Activated CD4-positive, alpha-beta memory T cell treated with anti-CD3 and anti-CD28 coated beads, Interleukin-2, amount 10 ng/mL, durations not matched to agents 7 days and 5 days (primary cell): Measurements from ENCODE around the gene TAPBPL. TPM values are rescaled to one million over a fixed set of nuclear protein-coding genes. Genes with fewer than 3 reads are reported as not detected.

Experiments used
- CTCF ChIA-PET: fragments of 350-600 bp; sonication (Branson Sonifier 250); formaldehyde crosslinking; loops from one replicate; lab custom pipeline; 2021; ENCODE audit warnings: antibody characterized with exemption, inconsistent platforms; lab: Charles Lee
- POLR2A ChIA-PET: fragments of 350-600 bp; sonication (Branson Sonifier 250); formaldehyde crosslinking; loops from one replicate; lab custom pipeline; 2021; ENCODE audit warnings: antibody characterized with exemption; lab: Charles Lee
- DNase-seq: peaks from one replicate; pipeline ENCODE4 v3.0.0-alpha.2; 2020
- H3K27ac Mint-ChIP-seq: one replicate; pipeline ENCODE4 v1.8.0; 2021; ENCODE audit warnings: mild to moderate bottlenecking, mixed read lengths
- H3K27me3 Mint-ChIP-seq: one replicate; pipeline ENCODE4 v1.8.0; 2021; ENCODE audit warnings: mixed read lengths
- H3K36me3 Mint-ChIP-seq: one replicate; pipeline ENCODE4 v1.8.0; 2021; ENCODE audit warnings: low read depth, mixed read lengths
- H3K4me1 Mint-ChIP-seq: one replicate; pipeline ENCODE4 v1.8.0; 2021; ENCODE audit warnings: mixed read lengths
- H3K4me3 Mint-ChIP-seq: one replicate; pipeline ENCODE4 v1.8.0; 2021; ENCODE audit warnings: mild to moderate bottlenecking, mixed read lengths
- H3K9me3 Mint-ChIP-seq: one replicate; pipeline ENCODE4 v1.8.0; 2021; ENCODE audit warnings: mixed read lengths
- total RNA-seq, 2 experiments: library from RNA; stranded (reverse); gene quantifications; one replicate each; pipeline ENCODE4 v1.2.3, GENCODE V29; 2021

TAPBPL gene, protein sequence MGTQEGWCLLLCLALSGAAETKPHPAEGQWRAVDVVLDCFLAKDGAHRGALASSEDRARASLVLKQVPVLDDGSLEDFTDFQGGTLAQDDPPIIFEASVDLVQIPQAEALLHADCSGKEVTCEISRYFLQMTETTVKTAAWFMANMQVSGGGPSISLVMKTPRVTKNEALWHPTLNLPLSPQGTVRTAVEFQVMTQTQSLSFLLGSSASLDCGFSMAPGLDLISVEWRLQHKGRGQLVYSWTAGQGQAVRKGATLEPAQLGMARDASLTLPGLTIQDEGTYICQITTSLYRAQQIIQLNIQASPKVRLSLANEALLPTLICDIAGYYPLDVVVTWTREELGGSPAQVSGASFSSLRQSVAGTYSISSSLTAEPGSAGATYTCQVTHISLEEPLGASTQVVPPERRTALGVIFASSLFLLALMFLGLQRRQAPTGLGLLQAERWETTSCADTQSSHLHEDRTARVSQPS
- 10 to 100 TPM; 45.0 to 49.0 TPM for total RNA-seq

DNA sequence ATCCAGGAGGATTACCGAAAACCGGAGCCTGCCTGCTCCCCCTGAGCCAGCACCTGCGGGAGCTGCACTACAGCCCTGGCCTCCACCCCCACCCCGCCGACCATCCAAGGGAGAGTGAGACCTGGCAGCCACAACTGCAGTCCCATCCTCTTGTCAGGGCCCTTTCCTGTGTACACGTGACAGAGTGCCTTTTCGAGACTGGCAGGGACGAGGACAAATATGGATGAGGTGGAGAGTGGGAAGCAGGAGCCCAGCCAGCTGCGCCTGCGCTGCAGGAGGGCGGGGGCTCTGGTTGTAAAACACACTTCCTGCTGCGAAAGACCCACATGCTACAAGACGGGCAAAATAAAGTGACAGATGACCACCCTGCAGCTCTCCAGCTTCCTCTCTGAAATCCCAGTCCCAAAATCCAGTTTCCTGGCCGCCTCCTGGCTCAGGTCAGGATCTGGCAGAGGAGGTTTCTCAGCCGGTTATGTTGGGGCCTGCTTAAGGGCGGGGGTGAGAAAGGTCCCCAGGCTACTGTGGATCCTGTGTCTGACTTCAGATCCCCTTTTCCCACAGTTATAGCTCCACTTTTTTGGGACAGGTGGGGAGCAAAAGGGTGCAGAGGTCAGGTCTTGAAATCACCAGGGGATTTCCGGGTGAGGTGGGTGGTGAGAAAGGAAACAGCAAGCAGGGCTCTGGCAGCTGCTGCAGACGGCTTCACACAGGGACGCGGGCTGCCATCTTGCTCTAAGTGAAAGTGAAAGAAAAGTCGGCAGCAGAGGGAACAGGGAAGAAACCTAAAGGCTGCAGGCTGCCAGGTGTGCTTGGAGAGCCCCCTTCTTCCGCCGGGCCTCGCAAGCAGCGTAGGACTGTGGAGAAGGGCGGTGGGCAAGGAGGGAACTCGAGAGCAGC is at the start of gene TAPBPL:
TAPBPL (plus strand) TSS at position 695 of the 897 bp plus-strand sequence. CDS start 207 bp downstream, outside the sequence.
- peaks cover 71% of the 10 kb centered on the region for H3K4me1 Mint-ChIP-seq
- ChIA-PET CTCF (interaction anchor here (0.6 to 4.2 kb wide), 15 partner anchors 10 to 132 kb away, joined by 3 to 36 read pairs (median 4); partner anchors contain the start of gene VAMP1), POLR2A (interaction anchor here (0.8 to 21.3 kb wide), 22 partner anchors 8 to 492 kb away, joined by 3 to 298 read pairs (median 8); partner anchors contain the start of genes C12orf57, COPS7A, GAPDH and MRPL51)
- peak within 1 kb of the TSS; percentile 99 for H3K4me3 Mint-ChIP-seq
- H3K27me3 Mint-ChIP-seq = no peaks in the 10 kb centered on the region
- peaks cover 77% of the 10 kb centered on the region for H3K36me3 Mint-ChIP-seq
- H3K27ac Mint-ChIP-seq = peak within 1 kb of the TSS; percentile 97
- H3K9me3 Mint-ChIP-seq = no peaks in the 10 kb centered on the region
- DNase-seq = peak; percentile 83

DNA sequence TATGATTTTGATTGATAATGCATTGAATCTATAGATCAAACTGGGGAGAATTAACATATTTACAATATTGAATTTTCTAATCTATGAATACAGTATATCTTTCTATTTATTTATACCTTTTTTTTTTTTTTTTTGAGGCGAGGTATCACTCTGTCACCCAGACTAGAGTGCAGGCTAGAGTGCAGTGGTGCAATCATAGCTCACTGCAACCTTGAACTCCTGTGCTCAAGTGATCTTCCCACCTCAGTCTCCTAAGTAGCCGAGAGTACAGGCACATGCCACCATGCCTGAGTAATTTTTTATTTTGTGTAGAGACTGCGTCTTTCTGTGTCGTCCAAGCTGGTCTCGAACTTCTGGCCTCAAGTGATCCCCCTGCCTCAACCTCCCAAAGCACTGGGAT is 47.5 kb upstream of the TAPBPL start:
- no peaks in the 10 kb centered on the region for H3K36me3 Mint-ChIP-seq
- H3K27me3 Mint-ChIP-seq = peaks cover 5% of the 10 kb centered on the region
- no peaks in the 10 kb centered on the region for H3K9me3 Mint-ChIP-seq
- no peaks in the 10 kb centered on the region for H3K4me1 Mint-ChIP-seq
- no peak overlapping the region for H3K27ac Mint-ChIP-seq
- H3K4me3 Mint-ChIP-seq = no peak overlapping the region
- CTCF ChIA-PET = interaction anchor here (0.6 to 0.7 kb wide), 2 partner anchors 19 to 164 kb away, joined by 3 to 4 read pairs; no protein-coding TSS in a partner anchor
- no peak for DNase-seq
- POLR2A ChIA-PET = no interaction called here

DNA sequence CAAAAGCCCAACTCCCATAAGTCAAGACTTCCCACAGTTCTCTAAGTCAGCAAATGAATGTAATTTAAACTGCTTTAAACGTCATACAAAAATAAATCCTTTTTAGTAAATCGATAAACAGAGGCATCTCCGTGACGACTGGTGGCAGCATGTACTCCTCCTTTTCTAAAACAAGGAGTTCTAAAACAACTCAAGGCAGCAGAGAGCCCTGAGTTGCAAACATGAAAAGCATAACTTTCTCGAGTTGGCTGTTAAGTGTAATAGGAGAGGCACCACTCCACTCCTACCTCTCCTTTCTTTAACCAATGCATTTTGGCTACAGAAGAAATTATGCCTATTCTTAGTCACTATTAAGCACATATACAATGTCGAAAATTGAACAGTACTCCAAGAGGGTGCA is 45.9 kb upstream of the TAPBPL start:
- no peaks in the 10 kb centered on the region for H3K4me1 Mint-ChIP-seq
- no peak for DNase-seq
- no peak overlapping the region for H3K4me3 Mint-ChIP-seq
- peaks cover 17% of the 10 kb centered on the region for H3K27me3 Mint-ChIP-seq
- H3K36me3 Mint-ChIP-seq = no peaks in the 10 kb centered on the region
- H3K27ac Mint-ChIP-seq = no peak overlapping the region
- ChIA-PET CTCF (no interaction called here), POLR2A (no interaction called here)
- no peaks in the 10 kb centered on the region for H3K9me3 Mint-ChIP-seq

DNA sequence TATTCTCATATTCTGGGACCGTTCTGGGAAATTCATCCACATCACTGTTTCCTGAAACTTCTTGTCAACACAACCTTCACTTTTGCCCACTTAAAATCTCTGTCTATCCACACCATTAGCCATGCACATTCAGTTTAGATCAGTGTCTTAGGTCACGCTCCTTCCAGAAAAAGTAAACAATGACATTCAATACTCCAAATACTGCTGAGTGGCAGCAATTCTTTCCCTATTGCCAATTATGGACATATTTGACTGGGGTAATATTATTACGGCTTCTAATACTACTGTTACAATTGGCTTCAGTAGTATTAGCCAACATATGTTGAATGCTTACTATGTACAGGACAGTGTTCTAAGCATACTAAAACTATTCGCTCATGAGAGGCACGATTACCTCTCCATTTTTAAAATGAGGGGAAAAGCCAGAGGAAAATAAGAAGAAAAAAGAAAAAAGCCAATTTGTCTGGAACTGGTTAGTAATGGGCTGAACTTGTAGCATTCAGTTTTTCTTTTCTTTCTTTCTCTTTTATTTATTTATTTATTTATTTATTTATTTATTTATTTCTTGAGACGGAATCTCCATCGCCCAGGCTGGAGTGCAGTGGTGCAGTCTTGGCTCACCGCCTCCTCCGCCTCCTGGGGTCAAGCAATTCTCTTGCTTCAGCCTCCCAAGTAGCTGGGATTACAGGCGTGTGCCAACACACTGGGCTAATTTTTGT is 44.4 kb upstream of the TAPBPL start:
- Mint-ChIP-seq H3K36me3 (no peaks in the 10 kb centered on the region), H3K27me3 (peaks cover 21% of the 10 kb centered on the region), H3K27ac (no peak overlapping the region), H3K4me1 (no peaks in the 10 kb centered on the region), H3K4me3 (no peak overlapping the region), H3K9me3 (no peaks in the 10 kb centered on the region)
- DNase-seq = no peak
- POLR2A ChIA-PET = no interaction called here
- CTCF ChIA-PET = interaction anchor here (0.6 kb wide), 1 partner anchor 738 kb away, joined by 3 read pairs; no protein-coding TSS in a partner anchor

DNA sequence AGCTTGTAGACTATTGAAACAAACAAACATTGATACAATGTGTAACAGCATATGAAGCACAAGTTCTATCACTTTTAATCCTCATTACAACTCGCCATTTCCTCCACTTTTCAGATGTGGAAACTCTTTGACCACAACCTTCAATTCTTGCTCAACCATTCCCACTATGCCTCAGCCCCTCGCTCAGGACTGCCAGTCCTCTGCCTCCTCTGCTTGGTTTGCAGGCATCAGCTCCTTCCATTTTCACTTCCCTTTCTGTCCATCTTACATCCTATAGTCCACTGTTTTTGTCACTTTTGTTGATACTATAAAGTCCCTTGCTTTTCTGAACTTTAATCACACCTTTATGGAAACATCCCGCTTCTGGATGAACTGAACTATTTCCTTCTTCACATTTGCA is 35.2 kb upstream of the TAPBPL start:
- H3K27me3 Mint-ChIP-seq = peaks cover 7% of the 10 kb centered on the region
- no peak for DNase-seq

DNA sequence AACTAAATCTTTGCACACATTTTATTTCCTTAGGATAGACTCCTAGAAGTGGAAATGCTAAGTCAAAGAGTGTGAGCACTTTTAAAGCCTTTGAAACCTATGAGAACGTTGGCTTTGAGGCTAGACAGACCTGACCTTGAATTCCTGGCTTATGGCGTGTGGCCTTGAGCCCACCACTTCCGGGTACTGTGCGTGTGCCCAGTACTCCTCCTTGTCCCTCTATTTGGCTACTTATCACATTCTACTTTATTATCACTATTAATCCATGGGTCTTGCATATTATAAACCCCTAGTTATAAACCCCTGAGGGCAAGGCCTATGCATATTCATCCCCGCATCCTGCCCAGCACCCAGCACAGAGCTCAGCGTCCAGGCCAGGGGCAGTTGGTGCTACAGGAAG is 33.0 kb upstream of the TAPBPL start:
- no peak overlapping the region for H3K27ac Mint-ChIP-seq
- POLR2A ChIA-PET = no interaction called here

More for the DNA sequence above, 35.2 kb upstream of the TAPBPL start:
- no peaks in the 10 kb centered on the region for H3K9me3 Mint-ChIP-seq
- ChIA-PET CTCF (interaction anchor here (0.6 kb wide), 1 partner anchor 426 kb away, joined by 5 read pairs; no protein-coding TSS in a partner anchor), POLR2A (interaction anchor here (1.6 kb wide), 1 partner anchor 53 kb away, joined by 5 read pairs; the partner anchor contains the start of gene VAMP1)
- no peak overlapping the region for H3K27ac Mint-ChIP-seq
- H3K36me3 Mint-ChIP-seq = no peaks in the 10 kb centered on the region
- peaks cover 18% of the 10 kb centered on the region for H3K4me1 Mint-ChIP-seq
- no peak overlapping the region for H3K4me3 Mint-ChIP-seq

DNA sequence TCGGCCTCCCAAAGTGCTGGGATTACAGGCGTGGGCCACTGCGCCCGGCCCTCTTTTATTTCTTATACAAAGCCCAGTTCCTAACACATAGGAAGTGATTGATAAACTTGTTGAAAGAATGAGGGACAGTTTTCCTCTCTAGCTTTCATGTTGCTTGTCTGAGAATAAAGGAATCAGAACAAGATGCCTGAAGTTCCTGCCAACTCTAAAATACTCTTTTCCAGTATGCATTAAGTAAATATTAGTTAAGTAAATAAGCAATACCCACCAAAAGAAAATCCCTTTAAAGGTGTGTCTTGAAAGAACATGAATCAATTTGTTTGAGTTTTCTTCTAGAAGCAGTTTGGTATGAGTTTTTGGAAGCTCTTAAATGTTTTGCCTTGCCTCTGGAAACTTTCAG is 31.5 kb upstream of the TAPBPL start:
- H3K27me3 Mint-ChIP-seq = no peaks in the 10 kb centered on the region
- no peaks in the 10 kb centered on the region for H3K9me3 Mint-ChIP-seq
- no peak for DNase-seq
- H3K27ac Mint-ChIP-seq = no peak overlapping the region
- H3K4me1 Mint-ChIP-seq = peaks cover 25% of the 10 kb centered on the region
- POLR2A ChIA-PET = no interaction called here
- CTCF ChIA-PET = no interaction called here
- no peak overlapping the region for H3K4me3 Mint-ChIP-seq
- no peaks in the 10 kb centered on the region for H3K36me3 Mint-ChIP-seq

More for the DNA sequence above, 33.0 kb upstream of the TAPBPL start:
- CTCF ChIA-PET = interaction anchor here (2.5 kb wide), 1 partner anchor 47 kb away, joined by 6 read pairs; no protein-coding TSS in a partner anchor
- Mint-ChIP-seq H3K36me3 (no peaks in the 10 kb centered on the region), H3K4me1 (peaks cover 25% of the 10 kb centered on the region), H3K4me3 (no peak overlapping the region), H3K9me3 (no peaks in the 10 kb centered on the region), H3K27me3 (peaks cover 5% of the 10 kb centered on the region)
- DNase-seq = no peak

DNA sequence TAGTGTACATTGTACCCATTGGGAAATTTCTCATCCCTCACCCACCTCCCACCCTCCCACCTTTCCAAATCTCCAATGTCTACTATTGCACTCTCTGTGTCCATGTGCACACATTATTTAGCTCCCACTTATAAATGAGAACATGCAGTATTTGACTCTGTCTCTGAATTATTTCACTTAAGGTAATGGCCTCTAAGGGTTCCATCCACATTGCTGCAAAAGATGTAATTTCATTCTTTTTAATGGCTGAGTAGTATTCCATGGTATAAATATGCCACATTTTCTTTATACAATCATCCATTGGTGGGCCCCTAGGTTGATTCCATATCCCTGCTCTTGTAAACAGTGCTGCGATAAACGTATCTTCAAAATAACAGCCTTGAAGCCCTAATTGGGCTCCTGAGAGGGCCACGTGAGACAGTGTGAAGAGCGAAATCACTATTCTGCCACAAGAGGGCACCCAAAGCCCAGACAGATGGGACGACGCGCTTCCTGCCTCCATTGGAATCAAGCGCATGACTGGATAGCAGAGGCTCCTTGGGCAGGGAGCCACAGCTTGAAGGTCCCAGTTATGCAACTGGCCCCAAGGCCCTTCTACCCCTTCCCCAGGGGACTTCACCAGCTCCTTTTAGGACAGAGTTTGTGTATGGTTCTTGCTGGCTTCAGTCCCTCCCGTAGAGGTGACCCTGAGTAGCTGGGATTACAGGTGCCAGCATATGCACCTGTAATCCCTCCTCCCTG is 28.4 kb upstream of the TAPBPL start:
- ChIA-PET CTCF (interaction anchor here (0.6 to 7.4 kb wide), 21 partner anchors 10 to 129 kb away, joined by 3 to 95 read pairs (median 5); partner anchors contain the start of genes GAPDH, MRPL51, TAPBPL and VAMP1), POLR2A (interaction anchor here (0.9 to 6.7 kb wide), 16 partner anchors 19 to 131 kb away, joined by 3 to 81 read pairs (median 6); partner anchors contain the start of genes CD27, GAPDH, MRPL51 and TAPBPL)
- Mint-ChIP-seq H3K36me3 (no peaks in the 10 kb centered on the region), H3K27ac (peak overlapping the region; percentile 54), H3K9me3 (no peaks in the 10 kb centered on the region), H3K4me1 (peaks cover 45% of the 10 kb centered on the region), H3K4me3 (no peak overlapping the region), H3K27me3 (no peaks in the 10 kb centered on the region)
- peak; percentile 85 for DNase-seq

DNA sequence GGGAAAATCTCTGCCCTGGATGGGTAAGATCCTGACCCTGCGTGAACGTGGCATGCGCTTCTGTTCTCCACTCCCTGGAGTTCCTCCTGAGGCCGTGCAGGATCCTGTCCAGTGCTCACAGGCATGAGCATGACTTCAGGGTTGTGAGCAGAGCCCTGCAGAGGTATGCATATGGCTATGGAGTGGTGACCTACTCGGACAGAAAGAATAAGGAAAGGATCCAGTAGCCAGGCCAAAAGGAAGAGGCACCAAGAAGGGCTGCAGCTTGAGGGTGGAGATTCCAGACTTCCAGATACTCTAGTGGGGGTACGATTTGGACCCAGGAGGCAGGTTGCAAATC is 27.9 kb upstream of the TAPBPL start:
- H3K27me3 Mint-ChIP-seq = no peaks in the 10 kb centered on the region
- CTCF ChIA-PET = interaction anchor here (0.7 to 7.4 kb wide), 22 partner anchors 10 to 145 kb away, joined by 3 to 95 read pairs (median 4); partner anchors contain the start of genes GAPDH, MRPL51, TAPBPL and VAMP1
- no peak for DNase-seq
- peak overlapping the region; percentile 54 for H3K27ac Mint-ChIP-seq
- POLR2A ChIA-PET = interaction anchor here (0.9 to 6.7 kb wide), 15 partner anchors 19 to 130 kb away, joined by 3 to 81 read pairs (median 4); partner anchors contain the start of genes CD27, GAPDH, MRPL51 and TAPBPL
- H3K36me3 Mint-ChIP-seq = no peaks in the 10 kb centered on the region
- H3K9me3 Mint-ChIP-seq = no peaks in the 10 kb centered on the region
- no peak overlapping the region for H3K4me3 Mint-ChIP-seq
- peaks cover 45% of the 10 kb centered on the region for H3K4me1 Mint-ChIP-seq

DNA sequence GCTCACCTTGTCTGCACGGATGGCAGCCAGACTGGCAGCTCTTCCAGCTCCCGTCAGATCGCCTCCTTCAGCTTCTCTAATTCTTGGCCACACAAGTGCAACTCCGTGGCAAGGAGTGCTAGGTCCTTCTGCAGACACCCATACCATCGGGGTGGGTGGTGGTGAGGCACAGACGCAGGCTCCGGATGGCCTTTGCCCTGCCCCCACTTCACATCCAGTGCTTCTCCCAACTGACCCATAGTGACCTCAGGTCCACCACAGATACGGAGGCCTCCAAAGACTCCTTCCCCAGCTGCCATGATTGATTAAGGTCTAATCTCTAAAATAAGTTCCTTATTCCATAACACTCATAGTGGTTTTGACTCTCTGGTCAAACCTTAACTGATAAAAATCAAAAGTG is 27.0 kb upstream of the TAPBPL start:
- POLR2A ChIA-PET = interaction anchor here (1.2 to 6.7 kb wide), 8 partner anchors 22 to 110 kb away, joined by 3 to 81 read pairs (median 33); partner anchors contain the start of genes GAPDH, MRPL51, TAPBPL and VAMP1
- CTCF ChIA-PET = interaction anchor here (0.8 to 7.4 kb wide), 15 partner anchors 10 to 144 kb away, joined by 3 to 95 read pairs (median 4); partner anchors contain the start of gene GAPDH
- Mint-ChIP-seq H3K9me3 (no peaks in the 10 kb centered on the region), H3K4me1 (peaks cover 48% of the 10 kb centered on the region), H3K36me3 (no peaks in the 10 kb centered on the region), H3K27ac (peak overlapping the region; percentile 14), H3K4me3 (no peak overlapping the region), H3K27me3 (no peaks in the 10 kb centered on the region)
- no peak for DNase-seq
